Hepatocyte (in vitro differentiated cells): ENCODE measurements around the gene SUMF1. TPM values are rescaled to one million over a fixed set of nuclear protein-coding genes. Genes with fewer than 3 reads are reported as not detected.
"Not testable (repeated sequence)": the region's sequence is repeated elsewhere in the genome, so short reads cannot be mapped to it uniquely, and the experiment has no call there.

Source experiments
- DNase-seq: peaks from one replicate; pipeline ENCODE4 v3.0.0-alpha.2; 2016; ENCODE audit warnings: low spot score
- H2AFZ ChIP-seq: fragments of 200-600 bp; sonication (generic); 2 replicates; pipeline ENCODE4 v1.6.0; 2016; ENCODE audit warnings: antibody characterized with exemption, mild to moderate bottlenecking
- H3K27ac ChIP-seq: fragments of 200-600 bp; sonication (generic); 2 replicates; pipeline ENCODE4 v1.5.1; 2016; ENCODE audit warnings: mild to moderate bottlenecking
- H3K27me3 ChIP-seq: fragments of 200-600 bp; sonication (generic); 2 replicates; pipeline ENCODE4 v1.6.1; 2016
- H3K36me3 ChIP-seq: fragments of 200-600 bp; sonication (generic); replicated peaks from 2 replicates; pipeline ENCODE4 v1.5.1; 2016; ENCODE audit warnings: low read depth; ENCODE audit not compliant: insufficient read depth
- H3K4me1 ChIP-seq: fragments of 200-600 bp; sonication (generic); 2 replicates; pipeline ENCODE4 v1.5.1; 2016; ENCODE audit warnings: mild to moderate bottlenecking, moderate library complexity; ENCODE audit not compliant: insufficient read depth
- H3K4me2 ChIP-seq: fragments of 200-600 bp; sonication (generic); 2 replicates; pipeline ENCODE4 v1.6.0; 2016
- H3K4me3 ChIP-seq: fragments of 200-600 bp; sonication (generic); 2 replicates; pipeline ENCODE4 v1.5.1; 2016; ENCODE audit warnings: mild to moderate bottlenecking
- H3K79me2 ChIP-seq: fragments of 200-600 bp; sonication (generic); 2 replicates; pipeline ENCODE4 v1.6.0; 2017; ENCODE audit warnings: mild to moderate bottlenecking
- H3K9me2 ChIP-seq: fragments of 200-600 bp; sonication (generic); replicated peaks from 2 replicates; pipeline ENCODE4 v1.6.0; 2017; ENCODE audit warnings: mild to moderate bottlenecking; ENCODE audit not compliant: insufficient read depth
- H3K9me3 ChIP-seq: fragments of 200-600 bp; sonication (generic); 2 replicates; pipeline ENCODE4 v1.5.1; 2016; ENCODE audit warnings: low read depth, mild to moderate bottlenecking
- H4K20me1 ChIP-seq: fragments of 200-600 bp; sonication (generic); 2 replicates; pipeline ENCODE4 v1.6.0; 2016; ENCODE audit warnings: mild to moderate bottlenecking; ENCODE audit not compliant: insufficient read depth, poor library complexity, severe bottlenecking
- EZH2 ChIP-seq: fragments of 200-600 bp; sonication (generic); IDR thresholded peaks from 2 replicates; pipeline ENCODE4 v1.6.1; 2016; ENCODE audit warnings: antibody characterized with exemption, mild to moderate bottlenecking, borderline replicate concordance
- EZH2phosphoT487 ChIP-seq: fragments of 200-600 bp; sonication (generic); IDR thresholded peaks from one replicate; pipeline ENCODE4 v1.6.1; 2018; ENCODE audit warnings: antibody characterized with exemption, mild to moderate bottlenecking, low read depth, moderate library complexity; ENCODE audit not compliant: unreplicated experiment, severe bottlenecking
- WGBS: methylation state at CpG from one replicate; pipeline ENCODE4 v1.1.6; 2016; ENCODE audit warnings: low lambda C conversion rate; ENCODE audit errors: missing lambda C conversion rate; 5-methylcytosine and 5-hydroxymethylcytosine counted together
- polyA plus RNA-seq: library from polyadenylated mRNA; unstranded; fragments of >200 nt; fragmentation: Nextera tagmentation; extraction: Ambion mirVana; gene quantifications from 2 replicates; pipeline ENCODE4 v1.2.1, GENCODE V29; 2016
- total RNA-seq: library from RNA; depleted of rRNA; stranded (reverse); fragments of >200 nt; gene quantifications from 2 replicates; pipeline ENCODE4 v1.2.3, GENCODE V29; 2014
- TF ChIP-seq, protein P1 (sequence below): fragments of 200-600 bp; sonication (generic); IDR thresholded peaks from 2 replicates; pipeline ENCODE4 v1.5.1; 2016; ENCODE audit warnings: antibody characterized with exemption, mild to moderate bottlenecking; ENCODE audit not compliant: poor library complexity

Gene SUMF1
- total and polyA plus RNA-seq, 2 experiments from 2014 or later = 55.5 to 59.0 TPM

DNA sequence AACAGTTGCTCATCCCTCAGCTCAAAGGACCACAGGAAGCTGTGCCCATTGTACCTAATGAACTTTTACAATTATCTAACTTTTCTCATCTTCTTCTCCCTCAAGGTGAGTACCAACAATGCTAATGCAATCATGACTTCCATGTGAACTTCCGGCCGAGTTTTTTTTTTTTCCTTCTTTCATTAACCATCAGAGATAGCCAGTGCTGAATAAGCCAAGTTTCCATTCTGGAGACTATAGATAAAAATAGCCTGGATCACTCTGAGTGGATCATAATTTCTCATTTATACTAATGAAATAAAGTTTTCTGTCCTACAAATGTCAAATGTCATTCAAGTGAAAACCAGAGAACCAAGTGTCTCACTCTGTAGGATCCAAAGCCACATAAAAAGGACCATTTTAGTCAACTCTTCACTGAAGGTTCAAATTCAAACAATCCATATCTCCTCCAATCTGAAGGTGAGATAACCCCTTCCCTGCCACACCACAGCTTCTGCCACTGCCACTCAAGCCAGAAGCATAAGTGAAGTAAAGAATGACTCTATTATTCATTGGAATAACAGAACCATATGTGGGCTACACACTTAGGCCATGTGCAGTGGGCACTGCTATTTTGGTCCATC is 5.5 kb downstream of the SUMF1 start:
- DNase-seq = no peak
- H2AFZ ChIP-seq = no peak overlapping the region
- H3K79me2 ChIP-seq = peaks cover 25% of the 10 kb centered on the region
- H3K4me1 ChIP-seq = no peaks in the 10 kb centered on the region
- no peaks in the 10 kb centered on the region for H4K20me1 ChIP-seq
- 91% methylated on average over 2 of the region's 2 CpGs for WGBS
- no peak overlapping the region for H3K4me3 ChIP-seq
- no peaks in the 10 kb centered on the region for H3K27me3 ChIP-seq
- H3K27ac ChIP-seq = no peak overlapping the region
- H3K36me3 ChIP-seq = no peaks in the 10 kb centered on the region
- no peak overlapping the region for H3K4me2 ChIP-seq
- H3K9me3 ChIP-seq = no peaks in the 10 kb centered on the region
- TF ChIP-seq EZH2phosphoT487 (no peak), EZH2 (no peak)
- TF ChIP-seq, protein P1, sequence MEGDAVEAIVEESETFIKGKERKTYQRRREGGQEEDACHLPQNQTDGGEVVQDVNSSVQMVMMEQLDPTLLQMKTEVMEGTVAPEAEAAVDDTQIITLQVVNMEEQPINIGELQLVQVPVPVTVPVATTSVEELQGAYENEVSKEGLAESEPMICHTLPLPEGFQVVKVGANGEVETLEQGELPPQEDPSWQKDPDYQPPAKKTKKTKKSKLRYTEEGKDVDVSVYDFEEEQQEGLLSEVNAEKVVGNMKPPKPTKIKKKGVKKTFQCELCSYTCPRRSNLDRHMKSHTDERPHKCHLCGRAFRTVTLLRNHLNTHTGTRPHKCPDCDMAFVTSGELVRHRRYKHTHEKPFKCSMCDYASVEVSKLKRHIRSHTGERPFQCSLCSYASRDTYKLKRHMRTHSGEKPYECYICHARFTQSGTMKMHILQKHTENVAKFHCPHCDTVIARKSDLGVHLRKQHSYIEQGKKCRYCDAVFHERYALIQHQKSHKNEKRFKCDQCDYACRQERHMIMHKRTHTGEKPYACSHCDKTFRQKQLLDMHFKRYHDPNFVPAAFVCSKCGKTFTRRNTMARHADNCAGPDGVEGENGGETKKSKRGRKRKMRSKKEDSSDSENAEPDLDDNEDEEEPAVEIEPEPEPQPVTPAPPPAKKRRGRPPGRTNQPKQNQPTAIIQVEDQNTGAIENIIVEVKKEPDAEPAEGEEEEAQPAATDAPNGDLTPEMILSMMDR = no peak
- no peaks in the 10 kb centered on the region for H3K9me2 ChIP-seq

DNA sequence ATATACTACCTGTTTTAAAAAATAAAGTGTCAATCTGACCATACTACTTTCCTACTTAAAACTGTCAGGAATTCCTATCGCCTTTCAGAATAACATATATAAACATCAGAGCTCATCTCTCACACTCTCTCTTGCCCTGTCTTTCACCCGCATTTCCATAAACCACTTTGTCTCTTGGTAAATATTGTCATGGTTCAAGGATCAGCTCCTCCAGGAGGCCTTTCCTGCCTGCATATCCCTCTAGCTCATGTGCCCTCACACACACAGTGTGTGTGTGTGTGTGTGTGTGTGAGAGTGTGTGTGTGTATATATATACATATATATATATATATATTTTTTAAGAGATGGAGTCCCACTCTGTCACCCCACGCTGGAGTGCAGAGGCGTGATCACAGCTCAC is 6.7 kb downstream of the SUMF1 start:
- Histone ChIP-seq H3K27me3 (no peaks in the 10 kb centered on the region), H3K4me2 (no peak overlapping the region), H3K9me3 (no peaks in the 10 kb centered on the region), H3K36me3 (no peaks in the 10 kb centered on the region), H3K4me3 (no peak overlapping the region), H2AFZ (no peak overlapping the region), H4K20me1 (no peaks in the 10 kb centered on the region), H3K27ac (no peak overlapping the region), H3K9me2 (no peaks in the 10 kb centered on the region), H3K4me1 (no peaks in the 10 kb centered on the region), H3K79me2 (peaks cover 22% of the 10 kb centered on the region)
- no peak for DNase-seq
- WGBS = 92% methylated on average over 4 of the region's 4 CpGs
- TF ChIP-seq, protein P1 = no peak
- TF ChIP-seq EZH2phosphoT487 (no peak), EZH2 (no peak)

DNA sequence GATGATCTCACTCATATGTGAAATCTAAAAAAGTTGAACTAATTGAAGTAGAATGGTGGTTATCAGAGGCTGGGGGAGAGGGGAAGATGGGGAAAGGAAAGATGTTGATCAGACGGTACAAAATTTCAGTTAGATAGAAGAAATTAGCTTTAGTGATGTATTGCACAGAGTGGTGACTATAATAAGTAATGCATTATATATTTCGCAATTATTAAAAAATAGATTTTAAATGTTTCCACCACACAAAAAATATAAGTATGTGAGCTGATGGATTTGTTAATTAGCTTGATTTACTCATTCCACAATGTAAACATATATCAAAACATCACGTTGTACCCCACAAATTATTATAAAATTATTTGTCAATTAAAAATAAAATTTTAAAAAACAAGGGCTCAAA is 8.1 kb downstream of the SUMF1 start:
- H3K9me2 ChIP-seq = no peaks in the 10 kb centered on the region
- no peaks in the 10 kb centered on the region for H3K36me3 ChIP-seq
- no peak overlapping the region for H3K27ac ChIP-seq
- H3K79me2 ChIP-seq = peaks cover 13% of the 10 kb centered on the region
- no peak for DNase-seq
- H3K27me3 ChIP-seq = no peaks in the 10 kb centered on the region
- H3K4me2 ChIP-seq = no peak overlapping the region
- H3K4me1 ChIP-seq = no peaks in the 10 kb centered on the region
- TF ChIP-seq EZH2phosphoT487 (no peak), EZH2 (no peak)
- TF ChIP-seq, protein P1 = no peak
- no peak overlapping the region for H2AFZ ChIP-seq
- no peaks in the 10 kb centered on the region for H3K9me3 ChIP-seq
- WGBS = 97% methylated on average over 3 of the region's 3 CpGs
- H3K4me3 ChIP-seq = no peak overlapping the region
- H4K20me1 ChIP-seq = no peaks in the 10 kb centered on the region

DNA sequence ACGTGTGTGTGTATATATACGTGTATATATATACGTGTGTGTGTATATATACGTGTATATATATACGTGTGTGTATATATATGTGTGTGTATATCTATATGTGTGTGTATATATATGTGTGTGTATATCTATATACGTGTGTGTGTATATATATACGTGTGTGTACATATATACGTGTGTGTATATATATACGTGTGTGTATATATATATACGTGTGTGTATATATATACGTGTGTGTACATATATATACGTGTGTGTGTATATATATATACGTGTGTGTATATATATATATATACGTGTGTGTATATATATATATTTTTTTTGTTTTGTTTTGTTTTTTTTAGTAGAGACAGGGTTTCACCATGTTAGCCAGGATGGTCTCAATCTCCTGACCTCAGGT is 10.3 kb downstream of the SUMF1 start:
- H3K36me3 ChIP-seq, H3K4me1 ChIP-seq, H3K9me3 ChIP-seq, H2AFZ ChIP-seq, H3K9me2 ChIP-seq, H3K4me3 ChIP-seq, H3K27ac ChIP-seq, DNase-seq, H3K4me2 ChIP-seq, H3K27me3 ChIP-seq, H4K20me1 ChIP-seq: not testable (repeated sequence)
- peaks cover 13% of the 10 kb centered on the region for H3K79me2 ChIP-seq
- 98% methylated on average over 9 of the region's 14 CpGs for WGBS
